Right lobe of liver (tissue), 6 donors: ENCODE results near the gene IPO11. TPM values are rescaled to one million over a fixed set of nuclear protein-coding genes. Genes with fewer than 3 reads are reported as not detected.

Source experiments
- ATAC-seq, 4 donors: fragments of 200-7000 bp; cut with Tn5 transposase; one replicate each; pipeline ENCODE4 v1.9.1; 2020; ENCODE audit warnings: mild to moderate bottlenecking in 4 of 4, moderate library complexity in 4 of 4
- DNase-seq, 3 donors: peaks; one replicate each; pipeline ENCODE4 v3.0.0-alpha.2; 2020
- H3K27ac ChIP-seq, 3 donors: fragments of 200-600 bp; one replicate each; pipeline ENCODE4 v1.8.0; 2022
- H3K27me3 ChIP-seq, 2 donors: fragments of 200-600 bp; one replicate each; pipeline ENCODE4 v1.8.0; 2022
- H3K36me3 ChIP-seq, 4 donors: fragments of 200-600 bp; sonication (generic) in 1 of 4; one replicate each; pipeline versions ENCODE4 v1.5.1 to v1.8.0; 2017 to 2022; ENCODE audit warnings: control low read depth in 1 of 4
- H3K4me1 ChIP-seq, 4 donors: fragments of 200-600 bp; sonication (generic) in 1 of 4; one replicate each; pipeline versions ENCODE4 v1.5.1 to v1.8.0; 2017 to 2022; ENCODE audit warnings: control low read depth in 1 of 4
- H3K4me3 ChIP-seq, 3 donors: fragments of 200-600 bp; one replicate each; pipeline ENCODE4 v1.8.0; 2022
- H3K9me3 ChIP-seq, 4 donors: fragments of 200-600 bp; sonication (generic) in 1 of 4; one replicate each; pipeline versions ENCODE4 v1.5.1 to v1.8.0; 2017 to 2022; ENCODE audit warnings: control low read depth in 1 of 4
- CTCF ChIP-seq, 4 donors: fragments of 200-600 bp in 3 of 4; fragments of 450-650 bp in 1 of 4; IDR thresholded peaks; one replicate each; pipeline versions ENCODE4 v1.5.1 to v1.8.0; 2016 to 2022; ENCODE audit warnings: antibody characterized with exemption in 4 of 4, mild to moderate bottlenecking in 2 of 4
- POLR2A ChIP-seq: fragments of 450-650 bp; IDR thresholded peaks from one replicate; pipeline ENCODE4 v1.6.1; 2017; ENCODE audit warnings: antibody characterized with exemption, mild to moderate bottlenecking
- WGBS: methylation state at CpG from one replicate; pipeline ENCODE4 v1.1.6; 2018; ENCODE audit warnings: low coverage, low lambda C conversion rate; ENCODE audit not compliant: insufficient coverage; ENCODE audit errors: missing lambda C conversion rate; 5-methylcytosine and 5-hydroxymethylcytosine counted together
- intact Hi-C, 2 donors: fragments of 100-400 bp; cut with DNase I; formaldehyde crosslinking; loops; one replicate each; pipeline versions ENCODE4 v1.11.2 to v1.14.1; 2022
- total RNA-seq, 6 experiments: library from RNA; depleted of rRNA in 2 of 6; stranded (reverse); fragments of >200 nt in 2 of 6; fragmentation: NEBNext Ultra II Directional in 3 of 6; extraction: Animal tissue kit (Norgen Biotek cat#: 25700) in 3 of 6; gene quantifications; one replicate each; pipeline versions ENCODE4 v1.1.0 to v1.2.4, GENCODE V29; 2016 to 2023
- donor health status: DM: no; HTN: yes; CAD: no.
- donor health status: DM: no; HTN: no; CAD: no.
- donor health status: DM: no; HTN: no; CAD: no.
- donor health status: DM: no; HTN: yes; CAD: no.
- donor health status: DM: no; HTN: yes; CAD: no.

The IPO11 gene
- total RNA-seq, 6 experiments from 2014 or later: 8.3 to 15.7 (median 13.6) TPM

- Histone ChIP-seq H3K4me3 (peak overlapping the region in 2 of 3 donors; percentile 97 to 98), H3K27ac (no peak overlapping the region), H3K36me3 (no peaks in the 10 kb centered on the region), H3K9me3 (no peaks in the 10 kb centered on the region), H3K27me3 (no peaks in the 10 kb centered on the region), H3K4me1 (peaks cover 0 to 10% (median 6%) of the 10 kb centered on the region in 4 donors)
- ATAC-seq (no peak), DNase-seq (no peak)
- TF ChIP-seq POLR2A: no peak
- no peak for TF ChIP-seq CTCF (IDR thresholded peaks at IDR 0.05)
- 45% methylated on average over 3 of the region's 3 CpGs for WGBS
- intact Hi-C loops: no loop called here
Observed at GRCh38 chr5:62413711-62414110, 1.1 kb downstream of the IPO11 start.

GRCh38 chr5:62418462-62419076, 6.0 kb downstream of the IPO11 start:
- 87% methylated on average over 4 of the region's 4 CpGs for WGBS
- Histone ChIP-seq H3K4me3 (no peak overlapping the region), H3K9me3 (no peaks in the 10 kb centered on the region), H3K27me3 (no peaks in the 10 kb centered on the region), H3K36me3 (no peaks in the 10 kb centered on the region), H3K4me1 (peaks cover 0 to 5% (median 2%) of the 10 kb centered on the region in 4 donors), H3K27ac (no peak overlapping the region)
- ATAC-seq: no peak
- DNase-seq: no peak
- intact Hi-C loops: no loop called here
- TF ChIP-seq POLR2A (no peak), CTCF (IDR thresholded peaks at IDR 0.05) (no peak)

GRCh38 chr5:62419609-62420008, 7.0 kb downstream of the IPO11 start:
- H3K27ac ChIP-seq: no peak overlapping the region
- ATAC-seq (no peak), DNase-seq (no peak)
- H3K36me3 ChIP-seq: no peaks in the 10 kb centered on the region
- H3K27me3 ChIP-seq: no peaks in the 10 kb centered on the region
- no peak overlapping the region for H3K4me3 ChIP-seq
- no peaks in the 10 kb centered on the region for H3K9me3 ChIP-seq
- 100% methylated on average over 1 of the region's 3 CpGs for WGBS
- TF ChIP-seq CTCF (IDR thresholded peaks at IDR 0.05) (no peak), POLR2A (no peak)
- H3K4me1 ChIP-seq: no peaks in the 10 kb centered on the region
- intact Hi-C loops: no loop called here

GRCh38 chr5:62421414-62421813, 8.9 kb downstream of the IPO11 start:
- DNase-seq: no peak
- Histone ChIP-seq H3K4me1 (no peaks in the 10 kb centered on the region), H3K27me3 (no peaks in the 10 kb centered on the region), H3K36me3 (no peaks in the 10 kb centered on the region), H3K27ac (no peak overlapping the region), H3K4me3 (no peak overlapping the region), H3K9me3 (no peaks in the 10 kb centered on the region)
- WGBS: 87% methylated on average over 1 of the region's 1 CpG
- TF ChIP-seq CTCF (IDR thresholded peaks at IDR 0.05) (no peak), POLR2A (no peak)
- intact Hi-C loops: no loop called here
- no peak for ATAC-seq
